H1 (cell line): Measurements from ENCODE around the gene DCAF6. TPM values are rescaled to one million over a fixed set of nuclear protein-coding genes. Genes with fewer than 3 reads are reported as not detected.

Experiments used
- CTCF ChIA-PET: fragments of 300-600 bp; sonication (Branson Sonifier 250); formaldehyde crosslinking; loops from one replicate; lab custom pipeline; 2021; ENCODE audit not compliant: partially characterized antibody; lab: Charles Lee
- POLR2A ChIA-PET: fragments of 300-600 bp; sonication (Branson Sonifier 250); formaldehyde crosslinking; loops from one replicate; lab custom pipeline; 2021; ENCODE audit warnings: inconsistent platforms; ENCODE audit not compliant: partially characterized antibody; lab: Charles Lee
- DNase-seq, 2 experiments: peaks; one replicate each; pipeline versions ENCODE4 v3.0.0 to v3.0.0-alpha.2; 2010 to 2022; ENCODE audit warnings: low spot score in 2 of 2, low read depth in 1 of 2, mixed read lengths in 1 of 2
- FAIRE-seq: peaks from 2 replicates; lab custom pipeline; 2011; peaks lifted over from hg19 to GRCh38; lab: Jason Lieb, UNC
- H2AFZ ChIP-seq: 2 replicates; pipeline ENCODE4 v1.8.1; 2012; ENCODE audit warnings: low read length, inconsistent platforms
- H2AK5ac ChIP-seq: 2 replicates; pipeline ENCODE4 v1.6.1; 2013; ENCODE audit warnings: low read depth, low read length
- H2BK120ac ChIP-seq: replicated peaks from 2 replicates; pipeline ENCODE3; 2013; ENCODE audit warnings: low read depth, low read length, inconsistent platforms
- H2BK12ac ChIP-seq: 2 replicates; pipeline ENCODE4 v1.6.1; 2013; ENCODE audit warnings: low read depth, low read length
- H2BK15ac ChIP-seq: 2 replicates; pipeline ENCODE4 v1.6.1; 2013; ENCODE audit warnings: low read length
- H2BK20ac ChIP-seq: 2 replicates; pipeline ENCODE4 v1.6.1; 2013; ENCODE audit warnings: low read length
- H2BK5ac ChIP-seq: 2 replicates; pipeline ENCODE4 v1.6.1; 2013; ENCODE audit warnings: low read depth, low read length
- H3K14ac ChIP-seq: 2 replicates; pipeline ENCODE4 v1.6.1; 2013; ENCODE audit warnings: inconsistent platforms; ENCODE audit not compliant: insufficient read length
- H3K18ac ChIP-seq: 2 replicates; pipeline ENCODE4 v1.6.1; 2013; ENCODE audit warnings: low read length; ENCODE audit errors: extremely low read depth
- H3K23ac ChIP-seq: 2 replicates; pipeline ENCODE4 v1.6.1; 2013; ENCODE audit warnings: inconsistent platforms; ENCODE audit not compliant: insufficient read length
- H3K23me2 ChIP-seq: 2 replicates; pipeline ENCODE4 v1.6.1; 2013; ENCODE audit warnings: low read depth, low read length
- H3K27ac ChIP-seq: 2 replicates; pipeline ENCODE4 v1.6.1; 2011; ENCODE audit warnings: low read depth, low read length, inconsistent platforms
- H3K27me3 ChIP-seq, 4 experiments: replicated peaks in 1 of 4; 1 replicate in 1 of 4; 2 replicates in 3 of 4; pipeline versions ENCODE4 v1.6.1 to v1.8.1; 2011 to 2013; ENCODE audit warnings: low read length in 3 of 4, mild to moderate bottlenecking in 3 of 4, inconsistent platforms in 2 of 4, mixed read lengths in 2 of 4, moderate library complexity in 1 of 4; ENCODE audit not compliant: control insufficient read depth in 3 of 4, insufficient read depth in 3 of 4; ENCODE audit errors: extremely low read depth in 1 of 4
- H3K36me3 ChIP-seq, 4 experiments: 2 replicates each; pipeline versions ENCODE4 v1.6.1 to v1.8.1; 2011 to 2013; ENCODE audit warnings: mild to moderate bottlenecking in 4 of 4, low read length in 3 of 4, moderate library complexity in 2 of 4, control low read depth in 1 of 4, inconsistent platforms in 1 of 4; ENCODE audit not compliant: insufficient read depth in 4 of 4, control insufficient read depth in 2 of 4
- H3K4ac ChIP-seq: replicated peaks from 2 replicates; pipeline ENCODE3; 2013; ENCODE audit warnings: low read length, low read depth, mixed read lengths, inconsistent platforms; ENCODE audit not compliant: insufficient read length
- H3K4me1 ChIP-seq, 4 experiments: replicated peaks in 1 of 4; 1 replicate in 1 of 4; 2 replicates in 3 of 4; pipeline versions ENCODE4 v1.6.1 to v1.8.1; 2011 to 2013; ENCODE audit warnings: low read length in 3 of 4, inconsistent platforms in 2 of 4, mixed read lengths in 1 of 4; ENCODE audit not compliant: insufficient read depth in 4 of 4, control insufficient read depth in 3 of 4
- H3K4me2 ChIP-seq, 2 experiments: 2 replicates each; pipeline versions ENCODE4 v1.6.1 to v1.8.1; 2011 to 2013; ENCODE audit warnings: low read depth in 2 of 2, low read length in 2 of 2, control low read depth in 1 of 2, inconsistent platforms in 1 of 2, mild to moderate bottlenecking in 1 of 2; ENCODE audit not compliant: insufficient read depth in 1 of 2
- H3K4me3 ChIP-seq, 4 experiments: fragments of 200-600, 300-600 bp in 1 of 4; sonication (generic), shearing (Covaris generic), sonication (Bioruptor Twin) in 1 of 4; 2 replicates each; pipeline versions ENCODE4 v1.5.1 to v1.8.1; 2011 to 2016; ENCODE audit warnings: low read length in 4 of 4, low read depth in 3 of 4, control low read depth in 2 of 4, inconsistent platforms in 2 of 4, mild to moderate bottlenecking in 2 of 4, mixed read lengths in 1 of 4, moderate library complexity in 1 of 4; ENCODE audit not compliant: insufficient read depth in 2 of 4; ENCODE audit errors: extremely low read depth in 1 of 4
- H3K56ac ChIP-seq: replicated peaks from 2 replicates; pipeline ENCODE3; 2013; ENCODE audit warnings: low read depth, mild to moderate bottlenecking, mixed read lengths, low read length, inconsistent platforms; ENCODE audit not compliant: insufficient read length
- H3K79me1 ChIP-seq: 2 replicates; pipeline ENCODE4 v1.6.1; 2013; ENCODE audit warnings: low read depth, low read length, control low read depth
- H3K79me2 ChIP-seq, 2 experiments: 2 replicates each; pipeline versions ENCODE4 v1.6.1 to v1.8.1; 2012 to 2013; ENCODE audit warnings: low read length in 2 of 2, mild to moderate bottlenecking in 2 of 2, inconsistent platforms in 1 of 2; ENCODE audit not compliant: insufficient read depth in 2 of 2, control insufficient read depth in 1 of 2
- H3K9ac ChIP-seq, 4 experiments: replicated peaks in 1 of 4; 1 replicate in 1 of 4; 2 replicates in 3 of 4; pipeline versions ENCODE4 v1.6.1 to v1.8.1; 2011 to 2013; ENCODE audit warnings: low read depth in 3 of 4, low read length in 3 of 4, control low read depth in 2 of 4, mild to moderate bottlenecking in 2 of 4, moderate library complexity in 2 of 4, inconsistent platforms in 1 of 4; ENCODE audit errors: extremely low read depth in 1 of 4
- H3K9me3 ChIP-seq, 2 experiments: 2 replicates each; pipeline versions ENCODE4 v1.6.1 to v1.8.1; 2012 to 2013; ENCODE audit warnings: mild to moderate bottlenecking in 2 of 2, moderate library complexity in 2 of 2, control low read depth in 1 of 2, inconsistent platforms in 1 of 2, low read depth in 1 of 2, low read length in 1 of 2, mixed read lengths in 1 of 2; ENCODE audit not compliant: insufficient read depth in 2 of 2
- H4K20me1 ChIP-seq, 2 experiments: replicated peaks in 1 of 2; 2 replicates each; pipeline versions ENCODE3 to v1.8.1; 2011 to 2013; ENCODE audit warnings: inconsistent platforms in 2 of 2, low read length in 2 of 2, mild to moderate bottlenecking in 1 of 2; ENCODE audit not compliant: insufficient read depth in 2 of 2, control insufficient read depth in 1 of 2
- H4K5ac ChIP-seq: 2 replicates; pipeline ENCODE4 v1.6.1; 2013; ENCODE audit warnings: low read length, low read depth, mixed read lengths, inconsistent platforms; ENCODE audit not compliant: insufficient read length
- H4K8ac ChIP-seq: 2 replicates; pipeline ENCODE4 v1.8.0; 2013; ENCODE audit warnings: mild to moderate bottlenecking, moderate library complexity, low read length, inconsistent platforms; ENCODE audit not compliant: insufficient read depth; ENCODE audit errors: extremely low read depth
- H4K91ac ChIP-seq: replicated peaks from 2 replicates; pipeline ENCODE3; 2013; ENCODE audit warnings: low read length, mixed read lengths, inconsistent platforms; ENCODE audit not compliant: insufficient read length
- CBX5 ChIP-seq: fragments of 300-800, 300-1000 bp; sonication (generic); IDR thresholded peaks from 2 replicates; pipeline ENCODE4 v1.7.1; 2016; ENCODE audit warnings: antibody characterized with exemption, low read length, low read depth
- FOSL1 ChIP-seq: IDR thresholded peaks from 2 replicates; pipeline ENCODE4 v1.6.1; 2011; ENCODE audit warnings: mild to moderate bottlenecking, low read depth, low read length, moderate library complexity; ENCODE audit not compliant: insufficient read depth
- JUN ChIP-seq: IDR thresholded peaks from 2 replicates; pipeline ENCODE4 v1.6.1; 2011; ENCODE audit warnings: low read depth, mild to moderate bottlenecking, improper control_type of control experiment, low read length
- RNF2 ChIP-seq: fragments of 200-900, 300-1000 bp; sonication (generic); IDR thresholded peaks from 2 replicates; pipeline ENCODE4 v1.7.1; 2016; ENCODE audit warnings: borderline replicate concordance, low read depth, mild to moderate bottlenecking, antibody characterized with exemption, low read length; ENCODE audit not compliant: poor library complexity, severe bottlenecking; ENCODE audit errors: missing control alignments
- SAP30 ChIP-seq: fragments of 300-600 bp; sonication (generic); IDR thresholded peaks from 2 replicates; pipeline ENCODE4 v1.7.1; 2012; ENCODE audit warnings: low read length, moderate library complexity, mild to moderate bottlenecking, inconsistent platforms; ENCODE audit not compliant: insufficient read depth, insufficient replicate concordance
- TBP ChIP-seq: IDR thresholded peaks from 2 replicates; pipeline ENCODE4 v1.6.1; 2011; ENCODE audit warnings: low read depth, low read length, improper control_type of control experiment
- WGBS, 2 experiments: shearing (Covaris generic) in 1 of 2; methylation state at CpG; one replicate each; pipeline versions ENCODE4 v1.1.6 to v1.1.7; 2013 to 2015; ENCODE audit warnings: low lambda C conversion rate in 2 of 2, mixed read lengths in 2 of 2, inconsistent platforms in 1 of 2, low coverage in 1 of 2, missing lambda C conversion rate in 1 of 2; ENCODE audit not compliant: insufficient replicate concordance in 2 of 2, insufficient coverage in 1 of 2, insufficient read length in 1 of 2; ENCODE audit errors: extremely low coverage in 1 of 2, missing lambda C conversion rate in 1 of 2; 5-methylcytosine and 5-hydroxymethylcytosine counted together
- polyA plus RNA-seq, 7 experiments: library from polyadenylated mRNA; depleted of rRNA in 3 of 7; stranded (reverse) in 5 of 7; unstranded in 2 of 7; fragments of >200 nt in 5 of 7; fragments of 200-250 nt in 2 of 7; gene quantifications; 1 replicate in 5 of 7; 2 replicates in 1 of 7; 4 replicates in 1 of 7; pipeline versions ENCODE4 v1.2.1 to v1.2.3, GENCODE V29; 2011 to 2013; ENCODE audit warnings: missing spikeins in 2 of 7, mixed read lengths in 2 of 7
- total RNA-seq: library from RNA; stranded (reverse); fragmentation: NEBNext Ultra II Directional; extraction: Animal tissue kit (Norgen Biotek cat#: 25700); gene quantifications from 2 replicates; pipeline ENCODE4 v1.2.1, GENCODE V29; 2021

DCAF6 gene
- total and polyA plus RNA-seq, 2 of the 8 experiments (the other 6 are each of a cell fraction or from before 2014, with no cell fraction given), result 12.3 to 17.4 TPM

GRCh38 chr1:167929725-167930124 lies 6.8 kb upstream of the DCAF6 start:
- Histone ChIP-seq H2BK5ac (no peak overlapping the region), H3K27ac (no peak overlapping the region), H3K36me3 (no peaks in the 10 kb centered on the region), H3K9me3 (no peaks in the 10 kb centered on the region), H4K91ac (no peak overlapping the region), H4K5ac (no peak overlapping the region), H4K20me1 (peaks cover 0 to 2% of the 10 kb centered on the region in 2 experiments), H3K9ac (no peak overlapping the region), H2AFZ (no peak overlapping the region), H3K56ac (no peak overlapping the region), H3K79me1 (no peaks in the 10 kb centered on the region; the same call in 1 of the 2 replicates), H3K4me1 (peaks cover 0 to 3% (median 0%) of the 10 kb centered on the region in 4 experiments; a peak in 1 of 7 replicates), H4K8ac (no peak overlapping the region), H3K23ac (no peak overlapping the region), H3K4me3 (no peak overlapping the region), H3K23me2 (no peaks in the 10 kb centered on the region), H3K4me2 (no peak overlapping the region), H3K27me3 (no peaks in the 10 kb centered on the region), H2AK5ac (no peak overlapping the region), H3K4ac (no peak overlapping the region), H3K14ac (no peak overlapping the region), H3K18ac (no peak overlapping the region), H3K79me2 (peaks cover 0 to 15% of the 10 kb centered on the region in 2 experiments; a peak in 2 of 4 replicates), H2BK12ac (no peak overlapping the region), H2BK120ac (no peak overlapping the region), H2BK20ac (no peak overlapping the region), H2BK15ac (no peak overlapping the region)
- 93% methylated on average over 1 of the region's 1 CpG; no CpG with 5 or more reads in 1 of the 2 experiments for WGBS, 2 experiments
- ChIA-PET CTCF (interaction anchor here (0.5 to 1.4 kb wide), 5 partner anchors 111 to 1550 kb away, joined by 3 to 5 read pairs (median 3); no protein-coding TSS in a partner anchor), POLR2A (no interaction called here)
- FAIRE-seq (no peak), DNase-seq (no peak)
- TF ChIP-seq JUN, result no peak
- TF ChIP-seq TBP, result no peak
- no peak for TF ChIP-seq RNF2
- no peak for TF ChIP-seq FOSL1
- no peak for TF ChIP-seq SAP30
- no peak for TF ChIP-seq CBX5
